K562 (cell line): ENCODE measurements around the gene SNCA.

Experiments
- ATF3 ChIP-seq, 2 experiments: fragments of 450-650 bp in 1 of 2; sonication (generic) in 1 of 2; formaldehyde crosslinking in 1 of 2; IDR thresholded peaks in 1 of 2; conservative IDR thresholded peaks in 1 of 2; 2 replicates each; pipeline versions ENCODE4 v1.6.1 to v1.8.1; 2016 to 2023; ENCODE audit warnings: mild to moderate bottlenecking in 2 of 2, moderate library complexity in 2 of 2, inconsistent platforms in 1 of 2, missing genetic modification reagents in 1 of 2
- CTCF ChIP-seq, 3 experiments: IDR thresholded peaks in 2 of 3; conservative IDR thresholded peaks in 1 of 3; 2 replicates each; pipeline ENCODE4 v1.5.1; 2011 to 2012; ENCODE audit warnings: low read length in 3 of 3, mild to moderate bottlenecking in 3 of 3, control low read depth in 2 of 3, improper control_type of control experiment in 1 of 3, inconsistent platforms in 1 of 3, low read depth in 1 of 3, mixed read lengths in 1 of 3, moderate library complexity in 1 of 3; ENCODE audit not compliant: insufficient read depth in 2 of 3
- FOSL1 ChIP-seq: fragments of 200-800 bp; sonication (Bioruptor generic); conservative IDR thresholded peaks from 2 replicates; pipeline ENCODE4 v1.6.1; 2016; ENCODE audit warnings: missing genetic modification characterization, missing compliant biosample characterization
- GABPA ChIP-seq: fragments of 200-800 bp; sonication (Bioruptor generic); conservative IDR thresholded peaks from 2 replicates; pipeline ENCODE4 v1.6.1; 2016; ENCODE audit warnings: low read depth, missing genetic modification characterization, missing compliant biosample characterization
- SMC3 ChIP-seq: conservative IDR thresholded peaks from 2 replicates; pipeline ENCODE4 v1.6.1; 2011; ENCODE audit warnings: low read depth, low read length, improper control_type of control experiment; ENCODE audit not compliant: insufficient read depth
- WHSC1 ChIP-seq: IDR thresholded peaks from one replicate; pipeline ENCODE4 v1.6.1; 2012; ENCODE audit warnings: low read length, control low read depth, inconsistent platforms
- TF ChIP-seq, protein P1 (sequence below): fragments of 450-650 bp; IDR thresholded peaks from 2 replicates; pipeline ENCODE4 v1.7.1; 2018; ENCODE audit warnings: mild to moderate bottlenecking, low read depth; ENCODE audit not compliant: partially characterized antibody

DNA sequence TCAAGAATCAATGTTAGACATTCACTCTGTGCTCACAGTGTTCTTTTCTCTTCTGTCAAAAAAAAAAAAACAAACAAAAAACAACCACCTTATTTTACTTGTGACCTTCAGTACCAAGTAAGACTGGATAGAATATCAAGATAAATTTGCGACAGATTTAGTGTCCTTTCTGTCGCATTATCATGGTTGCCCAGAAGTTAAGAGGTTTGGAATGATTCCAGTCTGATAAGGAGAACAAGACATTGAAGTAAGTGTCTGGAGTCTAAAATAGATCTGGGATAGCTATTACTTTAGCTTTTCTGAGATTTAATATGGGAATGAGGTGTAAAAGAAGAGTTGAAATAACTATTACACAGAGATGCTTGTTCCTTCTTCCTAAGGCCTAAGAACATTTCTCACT lies 31.7 kb downstream of the SNCA start:
- TF ChIP-seq FOSL1 (tag) (no peak), CTCF (IDR thresholded peaks at IDR 0.05 in 2 of 3, conservative IDR thresholded peaks at IDR 0.05 in 1 of 3; ENCODE audit: insufficient read depth in 2 of 3, low read depth in 1 of 3, low read length in 3 of 3) (no peak), SMC3 (no peak), GABPA (tag) (no peak), ATF3 (IDR thresholded peaks at IDR 0.05) (no peak), ATF3 (CRISPR knock-in tag; conservative IDR thresholded peaks at IDR 0.05) (no peak), WHSC1 (no peak)
- TF ChIP-seq, protein P1, sequence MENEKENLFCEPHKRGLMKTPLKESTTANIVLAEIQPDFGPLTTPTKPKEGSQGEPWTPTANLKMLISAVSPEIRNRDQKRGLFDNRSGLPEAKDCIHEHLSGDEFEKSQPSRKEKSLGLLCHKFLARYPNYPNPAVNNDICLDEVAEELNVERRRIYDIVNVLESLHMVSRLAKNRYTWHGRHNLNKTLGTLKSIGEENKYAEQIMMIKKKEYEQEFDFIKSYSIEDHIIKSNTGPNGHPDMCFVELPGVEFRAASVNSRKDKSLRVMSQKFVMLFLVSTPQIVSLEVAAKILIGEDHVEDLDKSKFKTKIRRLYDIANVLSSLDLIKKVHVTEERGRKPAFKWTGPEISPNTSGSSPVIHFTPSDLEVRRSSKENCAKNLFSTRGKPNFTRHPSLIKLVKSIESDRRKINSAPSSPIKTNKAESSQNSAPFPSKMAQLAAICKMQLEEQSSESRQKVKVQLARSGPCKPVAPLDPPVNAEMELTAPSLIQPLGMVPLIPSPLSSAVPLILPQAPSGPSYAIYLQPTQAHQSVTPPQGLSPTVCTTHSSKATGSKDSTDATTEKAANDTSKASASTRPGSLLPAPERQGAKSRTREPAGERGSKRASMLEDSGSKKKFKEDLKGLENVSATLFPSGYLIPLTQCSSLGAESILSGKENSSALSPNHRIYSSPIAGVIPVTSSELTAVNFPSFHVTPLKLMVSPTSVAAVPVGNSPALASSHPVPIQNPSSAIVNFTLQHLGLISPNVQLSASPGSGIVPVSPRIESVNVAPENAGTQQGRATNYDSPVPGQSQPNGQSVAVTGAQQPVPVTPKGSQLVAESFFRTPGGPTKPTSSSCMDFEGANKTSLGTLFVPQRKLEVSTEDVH = no peak
